Heart left ventricle (tissue), 16 donors: ENCODE data around the gene PLPPR3. TPM values are rescaled to one million over a fixed set of nuclear protein-coding genes. Genes with fewer than 3 reads are reported as not detected.

Experiments
- ATAC-seq, 4 donors: fragments of 200-7000 bp; cut with Tn5 transposase; one replicate each; pipeline ENCODE4 v1.9.1; 2020 to 2022; ENCODE audit warnings: moderate library complexity in 4 of 4, mild to moderate bottlenecking in 3 of 4, moderate number of reproducible peaks in 1 of 4
- DNase-seq, 5 donors: peaks; one replicate each; pipeline ENCODE4 v3.0.0-alpha.2; 2020
- H3K27ac ChIP-seq, 12 donors: fragments of 200-600 bp; sonication (generic) in 4 of 12; one replicate each; pipeline versions ENCODE4 v1.5.0 to v1.8.0; 2016 to 2022; ENCODE audit warnings: mild to moderate bottlenecking in 2 of 12
- H3K27me3 ChIP-seq, 9 donors: fragments of 200-600 bp; sonication (generic) in 2 of 9; one replicate each; pipeline versions ENCODE4 v1.5.1 to v1.8.0; 2016 to 2022; ENCODE audit warnings: mild to moderate bottlenecking in 3 of 9
- H3K36me3 ChIP-seq, 9 donors: fragments of 200-600 bp; sonication (generic) in 2 of 9; one replicate each; pipeline versions ENCODE4 v1.5.0 to v1.8.0; 2018 to 2022; ENCODE audit warnings: mild to moderate bottlenecking in 2 of 9
- H3K4me1 ChIP-seq, 12 donors: fragments of 200-600 bp; sonication (generic) in 4 of 12; one replicate each; pipeline versions ENCODE4 v1.5.0 to v1.8.0; 2016 to 2022; ENCODE audit warnings: mild to moderate bottlenecking in 3 of 12
- H3K4me3 ChIP-seq, 12 donors: fragments of 200-600 bp; sonication (generic) in 4 of 12; one replicate each; pipeline versions ENCODE4 v1.5.0 to v1.8.0; 2017 to 2022; ENCODE audit warnings: mild to moderate bottlenecking in 9 of 12, moderate library complexity in 4 of 12
- H3K9me3 ChIP-seq, 12 donors: fragments of 200-600 bp; sonication (generic) in 4 of 12; one replicate each; pipeline versions ENCODE4 v1.5.0 to v1.8.0; 2016 to 2022; ENCODE audit warnings: mild to moderate bottlenecking in 1 of 12
- POLR2A ChIP-seq, 2 donors: fragments of 450-650 bp; IDR thresholded peaks; one replicate each; pipeline ENCODE4 v1.6.1; 2017; ENCODE audit warnings: antibody characterized with exemption in 2 of 2, mild to moderate bottlenecking in 2 of 2, moderate library complexity in 2 of 2
- WGBS, 4 donors: extraction: QIAGEN DNeasy Blood & Tissue Kit in 2 of 4; methylation state at CpG; one replicate each; pipeline versions ENCODE4 v1.1.5 to v1.1.7; 2013 to 2018; 5-methylcytosine and 5-hydroxymethylcytosine counted together
- intact Hi-C, 10 donors: fragments of 100-400 bp; cut with DNase I; formaldehyde crosslinking; loops; one replicate each; pipeline versions ENCODE4 v1.11.1 to v1.14.2; 2022
- microRNA counts, 2 donors: library from miRNA; unstranded; fragments of <30 nt; microRNA quantifications; one replicate each; lab custom pipeline; 2016
- microRNA-seq, 4 donors: library from miRNA; unstranded; fragments of <30 nt; microRNA quantifications; one replicate each; pipeline versions ENCODE4 to v1.2.0, GENCODE V29; 2017 to 2020
- polyA plus RNA-seq, 2 donors: library from polyadenylated mRNA; stranded (reverse); fragments of 200-250 nt; gene quantifications; one replicate each; pipeline ENCODE4 v1.2.3, GENCODE V29; 2013
- total RNA-seq, 9 donors: library from RNA; depleted of rRNA in 2 of 9; stranded (reverse); fragments of >200 nt in 2 of 9; fragmentation: NEBNext Ultra II Directional in 3 of 9; extraction: Animal tissue kit (Norgen Biotek cat#: 25700) in 3 of 9; gene quantifications; one replicate each; pipeline versions ENCODE4 v1.1.0 to v1.2.4, GENCODE V29; 2016 to 2023
- TF ChIP-seq, protein P1 (sequence below), 12 donors: fragments of 200-600 bp; sonication (generic) in 4 of 12; IDR thresholded peaks; one replicate each; pipeline versions ENCODE4 v1.5.0 to v1.8.0; 2018 to 2022; ENCODE audit warnings: antibody characterized with exemption in 12 of 12, mild to moderate bottlenecking in 5 of 12
- donor health status: ischemic (EF 13 %, LVEDD 7.1; RV severe dilation, severe dysfunction).
- donor health status: healthy with polysubstance abuse.
- donor health status: DM: no; HTN: yes; CAD: no.
- donor health status: DM: no; HTN: no; CAD: no.
- donor health status: ischemic (EF 25% LVEDD 6.9; RV normal size, moderate dysfunction).
- donor health status: ischemic (EF 25% LVEDD 5.7; RV mildly dilated, moderate dysfunction).
- donor health status: healthy.
- donor health status: DM: yes; HTN: yes; CAD: no.
- donor health status: ischemic (EF 35%, LVEDD 5.7; RV mildly dilated, moderate dysfunction).
- donor health status: nonischemic (EF 11% LVEDD 7.7; RV severe dilation, severe dysfunction).
- donor health status: DM: yes; HTN: yes; CAD: no.
- donor health status: PGD.
- donor health status: ischemic (EF 29% LVEDD 5.4; RV normal size, mild dysfunction).
- donor health status: nonischemic (EF 23%, LVEDD 6.1; RV moderate dilation, normal function).

The PLPPR3 gene
- total and polyA plus RNA-seq, 11 donors = 0.10 to 0.50 (median 0.14) TPM; not detected in 8

DNA sequence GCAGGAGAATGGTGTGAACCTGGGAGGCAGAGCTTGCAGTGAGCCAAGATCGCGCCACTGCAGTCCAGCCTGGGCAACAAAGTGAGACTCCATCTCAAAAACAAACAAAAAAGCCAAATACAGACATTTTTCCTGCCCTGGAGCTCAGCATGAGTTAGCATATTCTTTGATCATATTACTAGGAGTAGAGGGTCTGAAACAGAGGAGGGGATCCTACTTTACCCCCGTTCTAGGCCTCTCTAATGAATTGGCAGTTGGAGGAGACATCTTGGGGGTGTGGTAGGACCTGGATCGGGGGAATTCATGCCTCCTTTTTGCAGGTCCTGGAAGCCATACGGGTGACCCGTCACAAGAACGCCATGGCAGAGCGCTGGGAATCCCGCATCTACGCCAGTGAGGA, 58.6 kb downstream of the PLPPR3 start:
- no peak for ATAC-seq
- intact Hi-C loops = no loop called here

More for the DNA sequence above, 58.6 kb downstream of the PLPPR3 start:
- H3K27ac ChIP-seq = no peak overlapping the region
- peaks cover 0 to 12% (median 8%) of the 10 kb centered on the region in 12 donors for H3K9me3 ChIP-seq
- no peak for TF ChIP-seq POLR2A (IDR thresholded peaks at IDR 0.05)
- TF ChIP-seq, protein P1, sequence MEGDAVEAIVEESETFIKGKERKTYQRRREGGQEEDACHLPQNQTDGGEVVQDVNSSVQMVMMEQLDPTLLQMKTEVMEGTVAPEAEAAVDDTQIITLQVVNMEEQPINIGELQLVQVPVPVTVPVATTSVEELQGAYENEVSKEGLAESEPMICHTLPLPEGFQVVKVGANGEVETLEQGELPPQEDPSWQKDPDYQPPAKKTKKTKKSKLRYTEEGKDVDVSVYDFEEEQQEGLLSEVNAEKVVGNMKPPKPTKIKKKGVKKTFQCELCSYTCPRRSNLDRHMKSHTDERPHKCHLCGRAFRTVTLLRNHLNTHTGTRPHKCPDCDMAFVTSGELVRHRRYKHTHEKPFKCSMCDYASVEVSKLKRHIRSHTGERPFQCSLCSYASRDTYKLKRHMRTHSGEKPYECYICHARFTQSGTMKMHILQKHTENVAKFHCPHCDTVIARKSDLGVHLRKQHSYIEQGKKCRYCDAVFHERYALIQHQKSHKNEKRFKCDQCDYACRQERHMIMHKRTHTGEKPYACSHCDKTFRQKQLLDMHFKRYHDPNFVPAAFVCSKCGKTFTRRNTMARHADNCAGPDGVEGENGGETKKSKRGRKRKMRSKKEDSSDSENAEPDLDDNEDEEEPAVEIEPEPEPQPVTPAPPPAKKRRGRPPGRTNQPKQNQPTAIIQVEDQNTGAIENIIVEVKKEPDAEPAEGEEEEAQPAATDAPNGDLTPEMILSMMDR (IDR thresholded peaks at IDR 0.05) = no peak
- no peak overlapping the region for H3K4me3 ChIP-seq
- no peaks in the 10 kb centered on the region for H3K4me1 ChIP-seq
- 91 to 93% (median 92%) methylated on average over 10 of the region's 10 CpGs for WGBS, 4 donors
- DNase-seq = no peak
- no peaks in the 10 kb centered on the region for H3K27me3 ChIP-seq
- no peaks in the 10 kb centered on the region for H3K36me3 ChIP-seq

MicroRNAs within 50 kb of the gene (microRNA counts, 767-probe panel; counts per million panel counts)
- 1,754 to 1,860 counts per million in 2 donors for microRNA hsa-miR-3187-3p (lab: Ali Mortazavi, UCI)

Small RNAs within 50 kb of the gene (microRNA-seq; reads per million reads assigned to microRNA genes)
- gene MIR3187 (1.3 to 3.6 (median 2.0) reads per million in 4 donors), gene MIR4745 (1.2 to 6.0 (median 2.9) reads per million in 4 donors)

Other genes with a start within 250 kb of the PLPPR3 start
- 1,000 to 10,000 TPM; 1,160 to 2,590 (median 1,462) TPM for gene BSG, start 249.4 kb downstream of the PLPPR3 start, total RNA-seq
- gene BSG, start 249.4 kb downstream of the PLPPR3 start, polyA plus RNA-seq = 1,000 to 10,000 TPM in 1 of 2 donors, 100 to 1,000 TPM in 1; 727 to 2,989 TPM
- 10 to 100 TPM in 7 of 9 donors, 1 to 10 TPM in 2; 4.1 to 27.4 (median 15.4) TPM for gene HCN2, start 232.1 kb downstream of the PLPPR3 start, total RNA-seq
- gene HCN2, start 232.1 kb downstream of the PLPPR3 start, polyA plus RNA-seq = 10 to 100 TPM in 1 of 2 donors, 1 to 10 TPM in 1; 4.8 to 22.4 TPM
- 10 to 100 TPM; 32.0 to 78.0 (median 41.5) TPM for gene POLRMT, start 188.4 kb downstream of the PLPPR3 start, total RNA-seq
- 10 to 100 TPM; 38.8 to 75.2 TPM for gene POLRMT, start 188.4 kb downstream of the PLPPR3 start, polyA plus RNA-seq
- under 1 TPM in 3 of 9 donors, not detected in 6; 0.16 to 0.36 (median 0.20) TPM for gene FGF22, start 182.1 kb downstream of the PLPPR3 start, total RNA-seq
- under 1 TPM; 0.07 to 0.11 TPM for gene FGF22, start 182.1 kb downstream of the PLPPR3 start, polyA plus RNA-seq
- gene RNF126, start 158.7 kb downstream of the PLPPR3 start, total RNA-seq = 100 to 1,000 TPM in 1 of 9 donors, 10 to 100 TPM in 8; 21.6 to 105 (median 29.4) TPM
- gene RNF126, start 158.7 kb downstream of the PLPPR3 start, polyA plus RNA-seq = 10 to 100 TPM; 23.5 to 45.2 TPM
- 100 to 1,000 TPM in 4 of 9 donors, 10 to 100 TPM in 5; 41.7 to 347 (median 99.9) TPM for gene FSTL3, start 145.6 kb downstream of the PLPPR3 start, total RNA-seq
- gene FSTL3, start 145.6 kb downstream of the PLPPR3 start, polyA plus RNA-seq = 100 to 1,000 TPM; 131 to 376 TPM
- gene PRSS57, start 126.5 kb downstream of the PLPPR3 start, total RNA-seq = not detected
- gene PRSS57, start 126.5 kb downstream of the PLPPR3 start, polyA plus RNA-seq = not detected
- 10 to 100 TPM; 13.5 to 42.3 (median 23.3) TPM for gene PALM, start 113.0 kb downstream of the PLPPR3 start, total RNA-seq
- gene PALM, start 113.0 kb downstream of the PLPPR3 start, polyA plus RNA-seq = 10 to 100 TPM; 15.7 to 23.8 TPM
- 1 to 10 TPM in 1 of 9 donors, not detected in 8; 1.1 TPM for gene MISP, start 70.8 kb downstream of the PLPPR3 start, total RNA-seq
- under 1 TPM in 1 of 2 donors, not detected in 1; 0.06 TPM for gene MISP, start 70.8 kb downstream of the PLPPR3 start, polyA plus RNA-seq
- gene PTBP1, start 24.5 kb downstream of the PLPPR3 start, total RNA-seq = 100 to 1,000 TPM in 1 of 9 donors, 10 to 100 TPM in 8; 47.6 to 144 (median 55.6) TPM
- 10 to 100 TPM; 39.2 to 52.2 TPM for gene PTBP1, start 24.5 kb downstream of the PLPPR3 start, polyA plus RNA-seq
- 1 to 10 TPM in 1 of 9 donors, under 1 TPM in 1, not detected in 7; 0.20 to 3.3 TPM for gene AZU1, start 5.9 kb upstream of the PLPPR3 start, total RNA-seq
- under 1 TPM in 1 of 2 donors, not detected in 1; 0.11 TPM for gene AZU1, start 5.9 kb upstream of the PLPPR3 start, polyA plus RNA-seq
- gene PRTN3, start 19.0 kb upstream of the PLPPR3 start, total RNA-seq = under 1 TPM in 1 of 9 donors, not detected in 8; 0.40 TPM
- under 1 TPM in 1 of 2 donors, not detected in 1; 0.11 TPM for gene PRTN3, start 19.0 kb upstream of the PLPPR3 start, polyA plus RNA-seq
- gene ELANE, start 30.3 kb upstream of the PLPPR3 start, total RNA-seq = 1 to 10 TPM in 2 of 9 donors, under 1 TPM in 2, not detected in 5; 0.42 to 1.8 (median 1.3) TPM
- 1 to 10 TPM in 1 of 2 donors, under 1 TPM in 1; 0.53 to 1.4 TPM for gene ELANE, start 30.3 kb upstream of the PLPPR3 start, polyA plus RNA-seq
- 100 to 1,000 TPM in 4 of 9 donors, 10 to 100 TPM in 5; 24.2 to 586 (median 84.5) TPM for gene CFD, start 37.7 kb upstream of the PLPPR3 start, total RNA-seq
- 100 to 1,000 TPM; 123 to 262 TPM for gene CFD, start 37.7 kb upstream of the PLPPR3 start, polyA plus RNA-seq
- 10 to 100 TPM; 17.5 to 41.9 (median 28.5) TPM for gene MED16, start 71.2 kb upstream of the PLPPR3 start, total RNA-seq
- gene MED16, start 71.2 kb upstream of the PLPPR3 start, polyA plus RNA-seq = 10 to 100 TPM; 19.8 to 25.6 TPM
- not detected for gene RNU6-9, start 71.5 kb upstream of the PLPPR3 start, total RNA-seq
- gene RNU6-9, start 71.5 kb upstream of the PLPPR3 start, polyA plus RNA-seq = not detected
- 10 to 100 TPM; 17.1 to 35.5 (median 23.8) TPM for gene R3HDM4, start 91.3 kb upstream of the PLPPR3 start, total RNA-seq
- gene R3HDM4, start 91.3 kb upstream of the PLPPR3 start, polyA plus RNA-seq = 10 to 100 TPM; 30.4 to 47.1 TPM
- not detected for gene KISS1R, start 95.4 kb upstream of the PLPPR3 start, total RNA-seq
- gene KISS1R, start 95.4 kb upstream of the PLPPR3 start, polyA plus RNA-seq = not detected
- 10 to 100 TPM in 1 of 9 donors, 1 to 10 TPM in 8; 1.9 to 15.7 (median 5.8) TPM for gene ARID3A, start 104.1 kb upstream of the PLPPR3 start, total RNA-seq
- gene ARID3A, start 104.1 kb upstream of the PLPPR3 start, polyA plus RNA-seq = 1 to 10 TPM; 3.9 to 5.9 TPM
- 10 to 100 TPM; 15.6 to 36.3 (median 19.2) TPM for gene WDR18, start 162.4 kb upstream of the PLPPR3 start, total RNA-seq
- 10 to 100 TPM; 31.9 to 34.5 TPM for gene WDR18, start 162.4 kb upstream of the PLPPR3 start, polyA plus RNA-seq
- under 1 TPM in 2 of 9 donors, not detected in 7; 0.09 to 0.51 TPM for gene GRIN3B, start 178.5 kb upstream of the PLPPR3 start, total RNA-seq
- gene GRIN3B, start 178.5 kb upstream of the PLPPR3 start, polyA plus RNA-seq = under 1 TPM in 1 of 2 donors, not detected in 1; 0.01 TPM
- gene TMEM259, start 199.2 kb upstream of the PLPPR3 start, total RNA-seq = 100 to 1,000 TPM in 7 of 9 donors, 10 to 100 TPM in 2; 95.1 to 189 (median 112) TPM
- gene TMEM259, start 199.2 kb upstream of the PLPPR3 start, polyA plus RNA-seq = 100 to 1,000 TPM; 131 to 148 TPM
- not detected for gene RNU6-2, start 199.6 kb upstream of the PLPPR3 start, total RNA-seq
- gene RNU6-2, start 199.6 kb upstream of the PLPPR3 start, polyA plus RNA-seq = not detected
- 10 to 100 TPM; 26.2 to 98.5 (median 61.6) TPM for gene CNN2, start 204.7 kb upstream of the PLPPR3 start, total RNA-seq
- gene CNN2, start 204.7 kb upstream of the PLPPR3 start, polyA plus RNA-seq = 10 to 100 TPM; 43.8 to 45.3 TPM
- gene ABCA7, start 218.2 kb upstream of the PLPPR3 start, total RNA-seq = 10 to 100 TPM in 4 of 9 donors, 1 to 10 TPM in 5; 5.9 to 12.4 (median 9.2) TPM
- gene ABCA7, start 218.2 kb upstream of the PLPPR3 start, polyA plus RNA-seq = 1 to 10 TPM; 2.9 to 8.8 TPM
- 10 to 100 TPM in 3 of 9 donors, 1 to 10 TPM in 6; 1.6 to 38.2 (median 5.1) TPM for gene ARHGAP45, start 245.2 kb upstream of the PLPPR3 start, total RNA-seq
- gene ARHGAP45, start 245.2 kb upstream of the PLPPR3 start, polyA plus RNA-seq = 1 to 10 TPM; 4.1 to 4.7 TPM